Thyroid gland (tissue), 4 donors: ENCODE data around the gene XRCC5. TPM values are rescaled to one million over a fixed set of nuclear protein-coding genes. Genes with fewer than 3 reads are reported as not detected.

ENCODE experiments used
- DNase-seq, 2 donors: peaks; one replicate each; pipeline ENCODE4 v3.0.0-alpha.2; 2019
- H3K27ac ChIP-seq, 3 donors: fragments of 200-600 bp; sonication (generic); 1 replicate in 2 of 3; 2 replicates in 1 of 3; pipeline ENCODE4 v1.5.1; 2016 to 2019; ENCODE audit warnings: mild to moderate bottlenecking in 1 of 3, moderate library complexity in 1 of 3
- H3K27me3 ChIP-seq: fragments of 200-600 bp; sonication (generic); one replicate; pipeline ENCODE4 v1.5.1; 2019
- H3K36me3 ChIP-seq, 2 donors: fragments of 200-600 bp; sonication (generic); one replicate each; pipeline ENCODE4 v1.5.1; 2016 to 2019
- H3K4me1 ChIP-seq, 2 donors: fragments of 200-600 bp; sonication (generic); one replicate each; pipeline ENCODE4 v1.5.1; 2017 to 2019
- H3K4me3 ChIP-seq, 3 donors: fragments of 200-600 bp; sonication (generic); replicated peaks in 1 of 3; 1 replicate in 2 of 3; 2 replicates in 1 of 3; pipeline ENCODE4 v1.5.1; 2016; ENCODE audit warnings: mild to moderate bottlenecking in 1 of 3
- H3K9me3 ChIP-seq: fragments of 200-600 bp; sonication (generic); one replicate; pipeline ENCODE4 v1.5.1; 2017
- POLR2A ChIP-seq, 2 donors: fragments of 450-650 bp; IDR thresholded peaks; one replicate each; pipeline ENCODE4 v1.6.1; 2017; ENCODE audit warnings: antibody characterized with exemption in 2 of 2, mild to moderate bottlenecking in 2 of 2, moderate library complexity in 1 of 2
- WGBS, 2 donors: methylation state at CpG; one replicate each; pipeline ENCODE4 v1.1.5; 2017; 5-methylcytosine and 5-hydroxymethylcytosine counted together
- intact Hi-C: fragments of 100-400 bp; cut with DNase I; formaldehyde crosslinking; loops from one replicate; pipeline ENCODE4 v1.15.1; 2023
- total RNA-seq, 4 donors: library from RNA; depleted of rRNA; stranded (reverse); fragments of >200 nt; gene quantifications; one replicate each; pipeline ENCODE4 v1.2.3, GENCODE V29; 2016
- TF ChIP-seq, protein P1 (sequence below), 6 experiments: fragments of 200-600 bp in 3 of 6; fragments of 450-650 bp in 3 of 6; sonication (generic) in 3 of 6; IDR thresholded peaks; one replicate each; pipeline ENCODE4 v1.5.1; 2016 to 2019; ENCODE audit warnings: antibody characterized with exemption in 6 of 6, mild to moderate bottlenecking in 2 of 6, inconsistent platforms in 1 of 6, moderate library complexity in 1 of 6

XRCC5 gene
- total RNA-seq, 4 donors from 2014 or later = 185 to 240 (median 216) TPM

DNA sequence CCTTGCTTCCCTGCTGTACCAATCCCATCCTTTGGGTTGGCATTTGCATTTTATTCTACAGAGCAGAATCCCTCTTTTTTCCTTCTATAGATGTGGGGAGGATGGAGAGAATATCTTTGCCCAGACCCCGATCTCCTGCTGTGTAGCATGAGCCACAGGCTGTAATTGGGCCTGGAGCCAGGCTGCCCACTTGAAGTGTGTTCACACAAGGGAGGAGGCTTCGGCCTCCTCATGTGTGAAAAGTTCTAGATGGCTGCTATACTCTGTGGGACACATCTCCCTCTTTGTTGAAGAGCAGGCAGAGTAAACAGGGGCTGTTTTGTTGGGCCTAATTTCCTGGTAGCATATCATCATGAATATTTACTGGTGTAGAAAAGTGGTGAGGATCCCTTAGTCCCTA is 126.3 kb downstream of the XRCC5 start:
- intact Hi-C loops = no loop called here
- Histone ChIP-seq H3K9me3 (no peaks in the 10 kb centered on the region), H3K36me3 (no peaks in the 10 kb centered on the region), H3K27ac (no peak overlapping the region), H3K4me1 (peaks cover 0 to 17% of the 10 kb centered on the region in 2 donors), H3K4me3 (no peak overlapping the region), H3K27me3 (no peaks in the 10 kb centered on the region)
- DNase-seq = peak; percentile 84 to 85
- TF ChIP-seq POLR2A (IDR thresholded peaks at IDR 0.05) = no peak
- TF ChIP-seq, protein P1, sequence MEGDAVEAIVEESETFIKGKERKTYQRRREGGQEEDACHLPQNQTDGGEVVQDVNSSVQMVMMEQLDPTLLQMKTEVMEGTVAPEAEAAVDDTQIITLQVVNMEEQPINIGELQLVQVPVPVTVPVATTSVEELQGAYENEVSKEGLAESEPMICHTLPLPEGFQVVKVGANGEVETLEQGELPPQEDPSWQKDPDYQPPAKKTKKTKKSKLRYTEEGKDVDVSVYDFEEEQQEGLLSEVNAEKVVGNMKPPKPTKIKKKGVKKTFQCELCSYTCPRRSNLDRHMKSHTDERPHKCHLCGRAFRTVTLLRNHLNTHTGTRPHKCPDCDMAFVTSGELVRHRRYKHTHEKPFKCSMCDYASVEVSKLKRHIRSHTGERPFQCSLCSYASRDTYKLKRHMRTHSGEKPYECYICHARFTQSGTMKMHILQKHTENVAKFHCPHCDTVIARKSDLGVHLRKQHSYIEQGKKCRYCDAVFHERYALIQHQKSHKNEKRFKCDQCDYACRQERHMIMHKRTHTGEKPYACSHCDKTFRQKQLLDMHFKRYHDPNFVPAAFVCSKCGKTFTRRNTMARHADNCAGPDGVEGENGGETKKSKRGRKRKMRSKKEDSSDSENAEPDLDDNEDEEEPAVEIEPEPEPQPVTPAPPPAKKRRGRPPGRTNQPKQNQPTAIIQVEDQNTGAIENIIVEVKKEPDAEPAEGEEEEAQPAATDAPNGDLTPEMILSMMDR (IDR thresholded peaks at IDR 0.05) = no peak
- WGBS, 2 donors = 36 to 40% methylated on average over 1 to 2 of the region's 2 CpGs

DNA sequence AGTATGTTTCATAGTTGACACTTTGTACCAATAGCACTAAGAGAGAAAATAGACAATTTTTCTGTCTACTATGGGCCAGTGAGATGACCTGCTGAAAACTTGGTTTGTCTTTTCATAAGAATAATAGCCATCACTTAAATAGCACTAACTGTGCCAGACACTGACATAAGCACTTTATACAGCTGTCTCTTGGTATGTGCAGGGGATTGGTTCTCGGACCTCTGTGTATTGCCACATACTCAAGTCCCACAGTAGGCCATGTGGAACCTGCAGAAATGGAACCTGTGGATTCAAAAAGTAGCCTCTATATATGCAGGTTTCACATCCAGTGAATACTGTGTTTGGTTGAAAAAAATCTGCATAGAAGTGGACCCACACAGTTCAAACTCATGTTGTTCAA is 126.7 kb downstream of the XRCC5 start:
- intact Hi-C loops = no loop called here

DNA sequence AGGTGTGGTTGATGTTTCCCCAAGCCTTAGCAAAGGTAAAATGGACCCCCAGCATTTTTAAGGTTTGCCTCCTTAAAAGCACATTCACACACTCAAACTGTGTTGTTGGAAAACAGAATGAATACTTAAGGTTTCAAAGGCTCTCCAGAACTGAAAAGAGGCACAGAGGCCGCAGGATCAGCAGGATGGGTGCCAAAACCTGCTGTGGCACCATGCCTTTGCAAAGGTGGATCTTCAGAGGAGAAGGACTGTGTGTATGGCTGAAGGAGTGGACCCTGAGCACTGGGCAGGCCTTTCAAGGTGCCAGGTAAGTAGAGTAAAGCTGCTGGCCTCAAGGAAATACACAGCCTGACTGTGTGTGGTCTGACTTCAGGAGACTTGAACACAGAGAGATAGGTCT is 127.3 kb downstream of the XRCC5 start:
- 0% methylated on average over 1 of the region's 1 CpG for WGBS, 2 donors

More for the DNA sequence above, 126.7 kb downstream of the XRCC5 start:
- Histone ChIP-seq H3K27ac (no peak overlapping the region), H3K4me3 (no peak overlapping the region), H3K36me3 (no peaks in the 10 kb centered on the region), H3K4me1 (peaks cover 0 to 17% of the 10 kb centered on the region in 2 donors), H3K27me3 (no peaks in the 10 kb centered on the region), H3K9me3 (no peaks in the 10 kb centered on the region)
- TF ChIP-seq, protein P1 (IDR thresholded peaks at IDR 0.05) = no peak
- TF ChIP-seq POLR2A (IDR thresholded peaks at IDR 0.05) = no peak
- 67 to 90% methylated on average over 1 of the region's 1 CpG for WGBS, 2 donors
- DNase-seq = no peak

DNA sequence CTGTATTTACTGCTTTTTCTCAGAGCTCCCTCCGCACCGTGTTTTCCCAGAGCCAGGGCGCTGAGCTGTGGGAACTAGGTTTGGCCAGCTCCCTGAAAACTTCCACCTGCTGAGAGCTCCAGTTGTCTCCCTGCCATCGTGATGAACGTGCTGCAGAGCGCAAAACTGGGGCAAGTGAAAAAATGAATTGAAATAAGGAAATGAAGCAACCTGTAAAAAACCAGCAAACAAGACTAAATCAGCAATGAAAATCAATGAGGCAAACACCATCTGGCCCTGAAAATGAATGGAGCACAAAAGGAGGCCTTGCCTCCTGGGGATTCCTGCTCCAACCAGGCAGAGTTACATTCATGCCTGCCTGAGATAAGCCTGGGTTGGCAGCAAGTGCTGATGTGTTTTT is 133.2 kb downstream of the XRCC5 start:
- intact Hi-C loops = no loop called here
- 76% methylated on average over 6 of the region's 6 CpGs for WGBS, 2 donors
- no peaks in the 10 kb centered on the region for H3K36me3 ChIP-seq
- no peak overlapping the region for H3K4me3 ChIP-seq
- no peaks in the 10 kb centered on the region for H3K9me3 ChIP-seq
- no peak for TF ChIP-seq POLR2A (IDR thresholded peaks at IDR 0.05)
- TF ChIP-seq, protein P1 (IDR thresholded peaks at IDR 0.05) = no peak
- no peaks in the 10 kb centered on the region for H3K4me1 ChIP-seq
- no peaks in the 10 kb centered on the region for H3K27me3 ChIP-seq
- no peak overlapping the region for H3K27ac ChIP-seq
- no peak for DNase-seq

More for the DNA sequence above, 127.3 kb downstream of the XRCC5 start:
- Histone ChIP-seq H3K4me3 (no peak overlapping the region), H3K27ac (no peak overlapping the region), H3K27me3 (no peaks in the 10 kb centered on the region), H3K4me1 (peaks cover 0 to 17% of the 10 kb centered on the region in 2 donors), H3K9me3 (no peaks in the 10 kb centered on the region), H3K36me3 (no peaks in the 10 kb centered on the region)
- DNase-seq = peak; percentile 49 to 57
- intact Hi-C loops = no loop called here
- TF ChIP-seq, protein P1 (IDR thresholded peaks at IDR 0.05) = no peak
- TF ChIP-seq POLR2A (IDR thresholded peaks at IDR 0.05) = no peak

DNA sequence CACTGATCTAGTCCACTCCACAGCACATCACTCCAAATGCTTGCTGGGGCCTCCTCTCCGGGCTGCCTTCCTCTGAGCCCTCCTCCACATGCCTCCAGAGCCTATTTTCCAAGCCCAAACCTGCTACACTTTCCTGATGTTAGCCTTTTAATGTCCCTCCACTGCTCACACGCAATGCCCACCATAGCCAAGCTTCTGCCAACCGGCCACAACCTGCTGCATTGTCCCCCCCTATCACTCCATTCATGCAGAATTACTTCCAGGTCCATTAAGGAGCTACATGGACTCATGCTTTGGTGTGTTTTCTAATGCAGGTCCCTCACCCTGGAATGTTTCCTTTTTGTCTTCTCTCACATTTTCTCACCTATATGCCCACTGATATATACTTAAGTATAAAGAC is 133.9 kb downstream of the XRCC5 start:
- H3K4me3 ChIP-seq = no peak overlapping the region
- H3K9me3 ChIP-seq = no peaks in the 10 kb centered on the region
- 93 to 95% methylated on average over 3 of the region's 3 CpGs for WGBS, 2 donors
- H3K27me3 ChIP-seq = no peaks in the 10 kb centered on the region
- no peak overlapping the region for H3K27ac ChIP-seq
- no peaks in the 10 kb centered on the region for H3K4me1 ChIP-seq
- no peak for TF ChIP-seq POLR2A (IDR thresholded peaks at IDR 0.05)
- TF ChIP-seq, protein P1 (IDR thresholded peaks at IDR 0.05) = no peak
- H3K36me3 ChIP-seq = no peaks in the 10 kb centered on the region
- no peak for DNase-seq
- intact Hi-C loops = no loop called here
